Measurements from ENCODE around the gene CTDSP1. TPM values are rescaled to one million over a fixed set of nuclear protein-coding genes. Genes with fewer than 3 reads are reported as not detected.

Gene CTDSP1
- total RNA-seq, 2 experiments from 2014 or later, result 57.7 to 65.4 TPM

DNA sequence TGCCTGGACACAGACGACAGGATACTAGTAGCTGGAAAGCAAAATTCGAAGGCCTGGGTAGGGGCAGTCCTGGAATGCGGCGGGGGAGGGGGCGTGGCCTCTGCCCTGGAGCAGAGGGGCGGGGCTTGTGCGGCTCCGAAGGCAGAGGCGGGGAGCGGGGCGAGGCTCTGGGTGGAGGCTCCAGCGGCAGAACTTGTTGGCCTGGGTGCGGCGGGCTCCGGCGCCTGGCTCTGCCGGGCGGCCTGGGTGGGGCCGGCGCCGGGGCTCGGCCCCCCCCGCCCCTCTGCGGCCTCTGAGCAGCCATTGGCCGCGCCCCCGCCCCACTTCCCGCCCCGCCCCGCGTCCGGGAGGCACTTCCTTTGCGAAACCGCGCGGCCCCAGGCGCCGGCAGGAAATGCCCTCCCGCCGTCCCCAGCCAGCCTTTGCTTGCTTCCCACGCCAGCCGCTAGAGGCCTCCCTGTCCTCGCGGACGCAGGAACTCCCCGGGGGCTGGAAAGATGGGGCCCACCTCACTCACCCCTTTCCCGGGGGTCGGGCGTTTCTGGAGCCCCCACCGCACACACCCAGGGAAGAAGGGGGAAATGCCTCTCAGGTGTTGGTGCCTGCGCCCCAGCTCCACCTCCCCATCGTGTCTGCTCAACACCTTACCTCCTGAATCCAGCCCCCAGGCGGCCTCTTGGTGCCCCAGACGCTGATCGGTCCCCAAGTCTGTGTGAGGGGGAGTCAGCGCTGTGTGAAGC is 6.7 kb downstream of the CTDSP1 start:
- ChIA-PET CTCF (interaction anchor here (0.6 to 1.0 kb wide), 3 partner anchors 119 to 280 kb away, joined by 3 to 4 read pairs (median 3); no protein-coding TSS in a partner anchor), POLR2A (interaction anchor here (1.0 kb wide), 1 partner anchor 83 kb away, joined by 3 read pairs; no protein-coding TSS in a partner anchor)
- DNase-seq, result peak; percentile 97
- Mint-ChIP-seq H3K4me1 (peaks cover 38% of the 10 kb centered on the region), H3K27me3 (peaks cover 5% of the 10 kb centered on the region), H3K4me3 (peak overlapping the region; percentile 75), H3K9me3 (ENCODE audit: low read depth) (no peaks in the 10 kb centered on the region), H3K27ac (peak overlapping the region; percentile 90), H3K36me3 (ENCODE audit: low read depth) (peaks cover 18% of the 10 kb centered on the region)
- intact Hi-C loops (cut with DNase I, micrococcal nuclease), result loop anchor here (1.0 to 10.0 kb wide), 13 partner anchors 10 to 1138 kb away; partner anchors contain the start of genes CNOT9 (in 2 of the 2), USP37 (in 2 of the 2), AAMP (in 1 of the 2) and BCS1L (in 1 of the 2)
- ATAC-seq, result peak; percentile 88

DNA sequence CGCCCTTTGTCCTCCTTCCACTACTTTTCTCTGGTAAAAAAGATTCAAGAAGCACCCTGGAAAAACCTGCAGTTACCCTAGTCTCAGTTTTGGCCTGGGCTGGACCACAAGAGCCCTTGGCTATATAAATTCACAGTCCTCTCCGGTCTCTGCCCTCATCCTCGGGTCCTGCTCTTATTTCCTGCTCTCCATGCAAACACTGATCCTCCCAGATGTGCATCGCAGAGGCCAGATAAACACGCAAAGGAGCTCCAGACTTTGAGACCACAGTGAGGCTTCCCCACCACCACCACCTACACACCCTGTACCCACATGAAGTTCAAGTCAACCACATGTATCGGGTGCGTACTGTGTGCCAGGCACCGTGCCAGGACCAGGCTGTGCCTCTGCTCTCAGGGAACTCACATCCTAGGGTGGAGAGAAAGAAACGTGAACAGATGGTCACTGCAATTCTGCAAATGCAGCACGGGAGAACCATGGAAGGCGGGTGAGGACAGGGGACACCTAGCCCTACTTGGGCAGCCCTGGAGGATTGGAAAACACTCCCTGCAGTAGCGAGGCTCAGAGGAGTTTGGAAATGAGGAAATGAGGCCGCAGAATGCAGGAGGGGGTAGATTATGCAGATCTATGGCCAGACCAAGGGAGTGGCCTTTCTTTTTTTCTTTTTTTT is 7.4 kb downstream of the CTDSP1 start:
- Mint-ChIP-seq H3K4me1 (peaks cover 34% of the 10 kb centered on the region), H3K27ac (peak overlapping the region; percentile 90), H3K4me3 (peak overlapping the region; percentile 75), H3K9me3 (ENCODE audit: low read depth) (no peaks in the 10 kb centered on the region), H3K36me3 (ENCODE audit: low read depth) (peaks cover 16% of the 10 kb centered on the region), H3K27me3 (peaks cover 5% of the 10 kb centered on the region)
- CTCF ChIA-PET, result interaction anchor here (0.6 to 1.0 kb wide), 4 partner anchors 120 to 280 kb away, joined by 3 to 4 read pairs (median 4); partner anchors contain the start of genes BCS1L and ZNF142
- ATAC-seq (peak; percentile 21), DNase-seq (peak; percentile 79)
- intact Hi-C loops (cut with DNase I, micrococcal nuclease), result loop anchor here (1.0 to 10.0 kb wide), 13 partner anchors 11 to 1138 kb away; partner anchors contain the start of genes CNOT9 (in 2 of the 2), USP37 (in 2 of the 2), AAMP (in 1 of the 2) and BCS1L (in 1 of the 2)
- POLR2A ChIA-PET, result interaction anchor here (1.0 kb wide), 1 partner anchor 84 kb away, joined by 3 read pairs; no protein-coding TSS in a partner anchor

DNA sequence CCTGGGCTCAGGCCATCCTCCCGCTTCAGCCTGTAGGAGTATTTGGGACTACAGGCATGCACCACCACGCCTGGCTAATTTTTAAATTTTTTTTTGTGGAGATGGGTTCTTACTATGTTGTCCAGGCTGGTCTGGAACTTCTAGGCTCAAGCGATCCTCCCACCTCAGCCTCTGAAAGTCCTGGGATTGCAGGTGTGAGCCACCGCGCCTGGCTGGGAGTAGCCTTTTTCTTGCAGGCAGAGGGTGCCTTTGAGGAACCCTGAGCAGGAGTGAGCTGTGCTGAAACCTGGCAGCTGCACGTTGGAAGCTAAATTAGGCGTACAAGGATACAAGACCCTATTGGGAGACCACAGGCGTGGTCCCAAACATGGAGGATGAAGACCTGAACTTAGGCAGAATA is 8.0 kb downstream of the CTDSP1 start:
- Mint-ChIP-seq H3K4me1 (peaks cover 39% of the 10 kb centered on the region), H3K4me3 (no peak overlapping the region), H3K27me3 (peaks cover 5% of the 10 kb centered on the region), H3K27ac (no peak overlapping the region), H3K36me3 (ENCODE audit: low read depth) (peaks cover 12% of the 10 kb centered on the region), H3K9me3 (ENCODE audit: low read depth) (no peaks in the 10 kb centered on the region)
- DNase-seq, result no peak
- intact Hi-C loops (cut with DNase I, micrococcal nuclease), result loop anchor here (2.0 to 10.0 kb wide), 8 partner anchors 59 to 1137 kb away; partner anchors contain the start of genes CHPF (in 1 of the 2), CNOT9 (in 1 of the 2), RNF25 (in 1 of the 2) and STK36 (in 1 of the 2)
- CTCF ChIA-PET, result interaction anchor here (1.3 kb wide), 1 partner anchor 264 kb away, joined by 3 read pairs; the partner anchor contains the start of genes RNF25 and STK36
- ATAC-seq, result no peak
- POLR2A ChIA-PET, result no interaction called here

DNA sequence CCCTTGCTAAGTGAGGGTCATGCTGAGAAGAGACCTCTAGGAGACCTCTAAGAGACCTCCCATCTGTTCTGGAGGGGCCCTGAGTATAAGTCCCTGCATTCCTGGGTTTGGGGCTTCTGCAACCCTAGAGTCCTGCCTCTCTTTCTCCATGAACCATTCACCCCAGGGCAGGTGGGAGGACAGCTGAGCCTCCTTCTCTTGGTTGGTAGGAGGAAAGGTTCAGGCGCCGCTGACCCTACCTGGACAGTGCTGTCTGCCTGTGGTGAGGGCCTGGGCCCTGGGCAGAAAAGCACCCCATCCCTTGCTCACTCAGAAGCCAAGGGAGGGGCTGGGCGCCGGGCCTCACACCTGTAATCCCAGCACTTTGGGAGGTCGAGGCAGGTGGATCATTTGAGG is 18.7 kb downstream of the CTDSP1 start:
- H3K27me3 Mint-ChIP-seq, result no peaks in the 10 kb centered on the region
- H3K4me1 Mint-ChIP-seq, result no peaks in the 10 kb centered on the region
- intact Hi-C loops (cut with DNase I, micrococcal nuclease), result no loop called here
- H3K4me3 Mint-ChIP-seq, result no peak overlapping the region
- H3K9me3 Mint-ChIP-seq (ENCODE audit: low read depth), result no peaks in the 10 kb centered on the region
- H3K36me3 Mint-ChIP-seq (ENCODE audit: low read depth), result no peaks in the 10 kb centered on the region
- ChIA-PET CTCF (no interaction called here), POLR2A (no interaction called here)
- no peak for DNase-seq
- ATAC-seq, result no peak
- H3K27ac Mint-ChIP-seq, result no peak overlapping the region

DNA sequence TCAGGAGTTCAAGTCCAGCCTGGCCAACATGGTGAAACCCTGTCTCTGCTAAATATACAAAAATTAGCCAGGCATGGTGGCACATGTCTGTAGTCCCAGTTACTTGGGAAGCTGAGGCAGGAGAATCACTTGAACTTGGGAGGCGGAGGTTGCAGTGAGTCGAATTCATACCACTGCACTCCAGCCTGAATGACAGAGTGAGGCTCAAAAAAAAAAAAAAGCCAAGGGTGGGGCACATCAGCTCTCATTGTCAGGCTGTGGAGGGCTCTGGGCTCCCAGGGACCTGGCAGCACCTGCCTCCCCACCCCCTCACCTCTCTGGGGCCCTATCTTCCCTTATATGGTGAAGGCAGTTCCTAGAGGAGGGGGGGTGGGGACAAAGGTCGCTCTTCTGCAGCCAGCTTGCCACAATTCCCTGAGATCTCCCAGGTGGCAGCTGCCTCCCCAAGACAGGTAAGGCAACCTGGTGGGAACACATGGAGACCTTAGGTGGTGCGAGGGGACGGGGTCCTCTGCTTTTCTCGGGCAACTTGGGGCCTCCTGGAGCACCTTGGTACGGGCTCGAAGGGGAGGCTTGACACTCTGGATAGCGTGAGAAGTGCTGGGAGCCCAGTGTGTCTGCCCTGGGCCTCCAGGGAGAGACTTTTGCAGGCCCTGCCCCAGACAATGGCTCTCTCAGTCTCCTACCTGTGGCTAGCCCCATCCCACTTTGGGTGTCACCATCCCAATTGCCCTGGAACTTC is 19.2 kb downstream of the CTDSP1 start, which contains the start of gene VIL1:
TSS of gene VIL1 (plus strand) at position 407 of the 742 bp plus-strand sequence. CDS start 4,656 bp downstream, outside the sequence.
- no peaks in the 10 kb centered on the region for H3K9me3 Mint-ChIP-seq (ENCODE audit: low read depth)
- CTCF ChIA-PET, result no interaction called here
- H3K36me3 Mint-ChIP-seq (ENCODE audit: low read depth), result no peaks in the 10 kb centered on the region
- H3K4me1 Mint-ChIP-seq, result no peaks in the 10 kb centered on the region
- H3K27ac Mint-ChIP-seq, result no peak within 1 kb of the TSS
- ATAC-seq (no peak), DNase-seq (no peak)
- H3K27me3 Mint-ChIP-seq, result no peaks in the 10 kb centered on the region
- POLR2A ChIA-PET, result no interaction called here
- intact Hi-C loops (cut with DNase I, micrococcal nuclease), result no loop called here
- no peak within 1 kb of the TSS for H3K4me3 Mint-ChIP-seq

GRCh38 chr2:218419630-218420216 is 20.1 kb downstream of the CTDSP1 start:
- Mint-ChIP-seq H3K27ac (no peak overlapping the region), H3K4me3 (no peak overlapping the region), H3K4me1 (no peaks in the 10 kb centered on the region), H3K36me3 (ENCODE audit: low read depth) (no peaks in the 10 kb centered on the region), H3K9me3 (ENCODE audit: low read depth) (no peaks in the 10 kb centered on the region), H3K27me3 (no peaks in the 10 kb centered on the region)
- ChIA-PET POLR2A (no interaction called here), CTCF (interaction anchor here (0.7 kb wide), 1 partner anchor 97 kb away, joined by 3 read pairs; no protein-coding TSS in a partner anchor)
- ATAC-seq, result no peak
- no peak for DNase-seq
- intact Hi-C loops (cut with DNase I, micrococcal nuclease), result no loop called here

GRCh38 chr2:218421027-218421426 is 21.4 kb downstream of the CTDSP1 start:
- Mint-ChIP-seq H3K4me3 (no peak overlapping the region), H3K36me3 (ENCODE audit: low read depth) (no peaks in the 10 kb centered on the region), H3K27me3 (no peaks in the 10 kb centered on the region), H3K27ac (no peak overlapping the region), H3K9me3 (ENCODE audit: low read depth) (no peaks in the 10 kb centered on the region), H3K4me1 (no peaks in the 10 kb centered on the region)
- POLR2A ChIA-PET, result no interaction called here
- ATAC-seq (no peak), DNase-seq (no peak)
- intact Hi-C loops (cut with DNase I, micrococcal nuclease), result no loop called here
- CTCF ChIA-PET, result interaction anchor here (0.5 to 0.6 kb wide), 2 partner anchors 105 to 609 kb away, joined by 3 read pairs; no protein-coding TSS in a partner anchor

- H3K9me3 Mint-ChIP-seq (ENCODE audit: low read depth), result no peaks in the 10 kb centered on the region
- intact Hi-C loops (cut with DNase I, micrococcal nuclease), result no loop called here
- DNase-seq (no peak), ATAC-seq (no peak)
- ChIA-PET CTCF (interaction anchor here (0.6 kb wide), 1 partner anchor 133 kb away, joined by 3 read pairs; no protein-coding TSS in a partner anchor), POLR2A (no interaction called here)
- no peaks in the 10 kb centered on the region for H3K4me1 Mint-ChIP-seq
- H3K27me3 Mint-ChIP-seq, result no peaks in the 10 kb centered on the region
- H3K36me3 Mint-ChIP-seq (ENCODE audit: low read depth), result no peaks in the 10 kb centered on the region
- no peak overlapping the region for H3K27ac Mint-ChIP-seq
- H3K4me3 Mint-ChIP-seq, result no peak overlapping the region
Observed at GRCh38 chr2:218422403-218423086, 22.9 kb downstream of the CTDSP1 start.

DNA sequence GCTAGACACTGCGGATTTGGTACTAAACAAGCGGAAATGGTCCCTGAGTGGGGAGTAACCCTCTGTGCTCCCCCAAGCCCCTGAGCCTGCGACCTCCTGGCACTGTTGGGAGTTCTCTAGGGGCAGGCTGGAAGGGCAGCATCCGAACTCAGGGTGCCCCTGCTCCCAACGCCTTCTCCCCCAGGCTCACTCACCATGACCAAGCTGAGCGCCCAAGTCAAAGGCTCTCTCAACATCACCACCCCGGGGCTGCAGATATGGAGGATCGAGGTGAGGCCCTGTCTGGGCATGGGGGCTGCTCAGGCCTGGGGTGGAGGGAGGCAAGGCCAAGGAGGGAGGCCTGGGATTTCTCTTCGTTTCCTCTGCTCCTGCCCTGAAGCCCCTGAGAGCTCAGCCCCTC is 23.9 kb downstream of the CTDSP1 start:
- Mint-ChIP-seq H3K4me3 (no peak overlapping the region), H3K27ac (no peak overlapping the region), H3K4me1 (no peaks in the 10 kb centered on the region), H3K27me3 (no peaks in the 10 kb centered on the region), H3K9me3 (ENCODE audit: low read depth) (no peaks in the 10 kb centered on the region), H3K36me3 (ENCODE audit: low read depth) (no peaks in the 10 kb centered on the region)
- CTCF ChIA-PET, result no interaction called here
- POLR2A ChIA-PET, result no interaction called here
- intact Hi-C loops (cut with DNase I, micrococcal nuclease), result no loop called here
- DNase-seq (no peak), ATAC-seq (no peak)

- Mint-ChIP-seq H3K27me3 (no peaks in the 10 kb centered on the region), H3K36me3 (ENCODE audit: low read depth) (no peaks in the 10 kb centered on the region), H3K4me1 (no peaks in the 10 kb centered on the region), H3K27ac (no peak overlapping the region), H3K4me3 (no peak overlapping the region), H3K9me3 (ENCODE audit: low read depth) (no peaks in the 10 kb centered on the region)
- ChIA-PET POLR2A (no interaction called here), CTCF (interaction anchor here (0.6 kb wide), 2 partner anchors 40 to 110 kb away, joined by 3 read pairs; no protein-coding TSS in a partner anchor)
- intact Hi-C loops (cut with DNase I, micrococcal nuclease), result no loop called here
- DNase-seq (no peak), ATAC-seq (no peak)
Observed at GRCh38 chr2:218425531-218425930, 25.9 kb downstream of the CTDSP1 start.

Measured in activated CD4-positive, alpha-beta T cell treated with anti-CD3 and anti-CD28 coated beads for 36 hours (primary cell).